COLO829 (cell line): ENCODE measurements around the gene EGR1.
"Not testable (repeated sequence)": the region's sequence is repeated elsewhere in the genome, so short reads cannot be mapped to it uniquely, and the experiment has no call there.

Source experiments
- DNase-seq: peaks from one replicate; pipeline ENCODE4 v3.0.0; 2012; ENCODE audit warnings: low spot score

EGR1 gene

DNA sequence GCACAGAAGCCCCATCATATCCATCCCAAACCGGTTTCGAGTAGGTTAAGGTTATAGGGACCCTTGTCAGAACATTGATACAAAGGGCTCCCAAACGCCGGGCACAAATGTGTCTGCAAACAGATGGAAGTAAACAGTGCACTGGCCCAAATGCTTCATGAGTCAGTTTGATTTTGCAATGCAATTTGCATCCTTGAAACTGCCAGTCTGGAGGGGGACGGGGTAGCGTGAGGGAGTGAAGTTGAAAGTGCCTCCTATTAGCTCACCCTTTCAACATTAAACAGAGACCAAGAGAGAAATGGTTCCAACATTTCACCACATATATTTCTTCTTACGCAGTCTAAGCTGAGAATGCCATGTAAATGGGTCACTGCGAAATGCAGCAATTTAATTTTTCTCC is 42.2 kb downstream of the EGR1 start:
- not testable (repeated sequence) for DNase-seq

DNA sequence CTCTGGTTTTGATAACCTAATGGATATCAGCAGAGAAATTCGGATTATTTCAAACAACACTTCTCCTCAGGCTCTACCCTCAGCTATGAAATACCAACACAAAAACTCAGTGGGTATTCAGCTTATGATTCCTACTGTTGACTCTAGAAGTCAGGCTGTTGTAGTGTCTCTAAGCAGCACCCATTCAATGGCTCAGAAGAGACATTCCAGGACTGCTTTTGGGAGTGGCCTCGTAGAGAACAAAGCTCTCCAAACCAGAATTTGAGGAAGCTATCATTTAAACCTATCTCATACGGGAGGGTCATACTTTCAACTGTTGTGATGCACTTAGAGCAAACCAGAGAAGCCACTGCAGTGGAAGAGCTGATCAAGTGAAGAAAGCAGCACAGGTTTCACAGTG is 43.7 kb downstream of the EGR1 start:
- no peak for DNase-seq

DNA sequence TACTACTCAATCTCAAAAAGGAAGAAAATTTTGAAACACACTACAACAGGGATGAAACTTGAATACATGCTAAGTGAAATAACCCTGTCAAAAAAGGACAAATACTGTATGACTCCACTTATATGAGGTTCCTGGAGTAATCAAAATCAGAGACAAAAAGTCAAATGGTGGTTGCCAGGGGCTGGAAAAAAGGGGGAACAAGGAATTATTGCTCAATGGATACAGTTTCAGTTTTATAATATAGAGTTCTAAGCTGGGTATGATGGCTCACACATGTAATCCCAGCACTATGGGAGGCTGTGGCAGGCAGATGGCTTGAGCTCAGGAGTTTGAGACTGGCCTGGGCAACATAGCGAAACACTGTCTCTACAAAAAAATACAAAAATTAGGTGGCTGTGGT is 48.7 kb downstream of the EGR1 start:
- no peak for DNase-seq

DNA sequence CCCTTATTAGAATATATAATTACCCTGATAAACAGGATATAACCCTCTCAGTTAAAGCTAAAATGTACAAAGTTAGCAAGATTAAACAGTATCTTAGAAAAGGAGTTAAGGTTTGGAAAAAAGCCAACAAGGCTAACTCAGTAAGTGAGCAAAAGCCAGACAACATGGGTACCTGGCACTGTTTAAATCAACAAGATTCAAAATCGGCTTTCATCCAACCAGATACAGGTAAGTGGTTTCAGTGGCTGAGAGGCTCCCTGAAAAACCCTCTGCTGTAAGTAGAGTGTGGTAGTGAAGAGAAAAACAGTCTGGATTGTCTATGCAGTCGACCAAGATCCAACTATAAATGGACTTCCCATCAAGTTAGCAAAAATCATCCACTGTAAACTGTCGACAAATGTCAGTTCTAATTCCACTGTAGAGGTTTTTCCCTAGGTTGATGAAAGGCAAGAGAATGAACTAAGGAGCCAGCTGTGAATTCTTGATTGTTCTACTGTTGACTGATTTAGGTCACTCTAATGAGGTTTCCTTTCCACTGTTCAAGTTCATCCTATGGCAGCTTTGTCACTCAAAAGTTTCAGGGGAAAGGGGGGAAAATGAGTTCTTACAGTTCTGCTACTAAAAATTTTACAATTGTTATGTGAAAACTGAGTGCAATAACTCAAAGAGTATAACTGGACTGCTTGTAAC is 50.4 kb downstream of the EGR1 start:
- DNase-seq, result no peak

GRCh38 chr5:138517437-138517836 is 52.2 kb downstream of the EGR1 start:
- DNase-seq, result no peak
